GM23338 (cell line): ENCODE measurements around the gene TBC1D17. TPM values are rescaled to one million over a fixed set of nuclear protein-coding genes. Genes with fewer than 3 reads are reported as not detected.

Source experiments
- ATAC-seq: fragments of 200-7000 bp; cut with Tn5 transposase; 3 replicates; pipeline ENCODE4 v1.9.1; 2020
- DNase-seq: peaks from one replicate; pipeline ENCODE4 v3.0.0-alpha.2; 2015; ENCODE audit warnings: low spot score
- H2AFZ ChIP-seq: fragments of 200-600 bp; sonication (generic); 2 replicates; pipeline ENCODE4 v1.8.0; 2016; ENCODE audit warnings: antibody characterized with exemption, mild to moderate bottlenecking, moderate library complexity
- H3F3A ChIP-seq: fragments of 200-600 bp; sonication (generic); replicated peaks from 2 replicates; pipeline ENCODE4 v1.8.0; 2017; ENCODE audit warnings: antibody characterized with exemption, mixed run types, low read depth
- H3K27ac ChIP-seq: fragments of 200-600 bp; sonication (generic); 2 replicates; pipeline ENCODE4 v1.6.1; 2016; ENCODE audit warnings: low read depth
- H3K27me3 ChIP-seq: fragments of 200-600 bp; sonication (generic); 2 replicates; pipeline ENCODE4 v1.8.0; 2016; ENCODE audit warnings: mild to moderate bottlenecking, mixed run types, moderate library complexity; ENCODE audit not compliant: insufficient read depth
- H3K36me3 ChIP-seq: fragments of 200-600 bp; sonication (generic); 2 replicates; pipeline ENCODE4 v1.8.0; 2016; ENCODE audit warnings: mild to moderate bottlenecking; ENCODE audit not compliant: insufficient read depth
- H3K4me1 ChIP-seq: fragments of 200-600 bp; sonication (generic); 2 replicates; pipeline ENCODE4 v1.8.0; 2016; ENCODE audit warnings: mild to moderate bottlenecking, moderate library complexity; ENCODE audit not compliant: insufficient read depth
- H3K4me2 ChIP-seq: fragments of 200-600 bp; sonication (generic); 2 replicates; pipeline ENCODE4 v1.7.1; 2017; ENCODE audit warnings: mixed run types
- H3K4me3 ChIP-seq: fragments of 200-600 bp; sonication (generic); 2 replicates; pipeline ENCODE4 v1.6.1; 2016; ENCODE audit warnings: mixed run types
- H3K79me2 ChIP-seq: fragments of 200-600 bp; sonication (generic); replicated peaks from 2 replicates; pipeline ENCODE4 v1.8.0; 2017; ENCODE audit warnings: mild to moderate bottlenecking; ENCODE audit not compliant: insufficient read depth
- H3K9me2 ChIP-seq: fragments of 200-600 bp; sonication (generic); 2 replicates; pipeline ENCODE4 v1.8.0; 2017; ENCODE audit not compliant: insufficient read depth
- H4K20me1 ChIP-seq: fragments of 200-600 bp; sonication (generic); replicated peaks from 2 replicates; pipeline ENCODE4 v1.8.0; 2017; ENCODE audit warnings: mild to moderate bottlenecking; ENCODE audit not compliant: insufficient read depth
- H3K27ac Mint-ChIP-seq: 2 replicates; pipeline ENCODE4 v1.8.0; 2020; ENCODE audit warnings: inconsistent platforms, mild to moderate bottlenecking, moderate library complexity, mixed read lengths
- H3K27me3 Mint-ChIP-seq: 3 replicates; pipeline ENCODE4 v1.8.0; 2022; ENCODE audit warnings: low read depth, mild to moderate bottlenecking, moderate library complexity, mixed read lengths, inconsistent platforms; ENCODE audit not compliant: insufficient read depth, poor library complexity
- H3K36me3 Mint-ChIP-seq: 3 replicates; pipeline ENCODE4 v1.8.0; 2021; ENCODE audit warnings: low read depth, mild to moderate bottlenecking, inconsistent platforms, moderate library complexity, mixed read lengths
- H3K4me1 Mint-ChIP-seq: 3 replicates; pipeline ENCODE4 v1.8.0; 2020; ENCODE audit warnings: mild to moderate bottlenecking, inconsistent platforms, mixed read lengths
- H3K4me3 Mint-ChIP-seq: 3 replicates; pipeline ENCODE4 v1.8.0; 2021; ENCODE audit warnings: moderate library complexity, mild to moderate bottlenecking, inconsistent platforms, mixed read lengths
- H3K9me3 Mint-ChIP-seq: 3 replicates; pipeline ENCODE4 v1.8.0; 2020; ENCODE audit warnings: moderate library complexity, mild to moderate bottlenecking, inconsistent platforms, mixed read lengths
- EZH2phosphoT487 ChIP-seq: fragments of 200-600 bp; sonication (generic); IDR thresholded peaks from one replicate; pipeline ENCODE4 v1.8.1; 2018; ENCODE audit warnings: antibody characterized with exemption; ENCODE audit not compliant: unreplicated experiment
- ZNF331 ChIP-seq: fragments of 250-450 bp; sonication (Bioruptor Pico); IDR thresholded peaks from 2 replicates; pipeline ENCODE4 v1.5.0; 2020; ENCODE audit warnings: low read depth, mild to moderate bottlenecking, moderate library complexity
- ZNF462 ChIP-seq: fragments of 250-450 bp; sonication (Bioruptor Pico); IDR thresholded peaks from 2 replicates; pipeline ENCODE4 v1.5.0; 2020; ENCODE audit warnings: mild to moderate bottlenecking, moderate library complexity
- polyA plus RNA-seq: library from polyadenylated mRNA; unstranded; fragments of >200 nt; fragmentation: Nextera tagmentation; extraction: Ambion mirVana; gene quantifications from 2 replicates; pipeline ENCODE4 v1.2.1, GENCODE V29; 2016
- total RNA-seq: library from RNA; depleted of rRNA; stranded (reverse); fragments of >200 nt; shearing (Covaris generic); gene quantifications from 2 replicates; pipeline ENCODE4 v1.2.3, GENCODE V29; 2014

Gene TBC1D17
- total and polyA plus RNA-seq, 2 experiments from 2014 or later, result 19.3 to 43.1 TPM

- TF ChIP-seq ZNF462 (CRISPR knock-in tag), result no peak
Measured at GRCh38 chr19:49884109-49884508, 6.6 kb downstream of the TBC1D17 start (continued).

DNA sequence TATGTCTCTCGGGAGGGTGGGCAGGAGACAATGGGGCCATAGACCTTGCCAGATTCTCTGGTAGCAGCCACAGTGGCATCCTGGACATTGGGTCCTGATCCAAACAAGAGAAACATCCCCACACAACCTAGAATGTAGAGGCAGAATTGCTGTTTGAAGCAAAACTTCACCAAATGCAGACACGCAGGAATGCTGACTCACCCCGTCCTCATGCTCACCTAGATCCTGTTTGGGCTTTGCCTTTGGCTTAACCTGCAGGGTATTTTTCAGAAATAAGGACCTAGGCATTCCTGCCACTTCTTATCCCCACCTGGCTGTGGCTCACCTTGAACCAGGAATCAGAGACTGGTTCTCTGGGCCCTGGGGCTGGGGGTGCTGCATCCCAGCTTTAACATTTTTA is 7.3 kb downstream of the TBC1D17 start:
- Histone ChIP-seq H3K27ac (no peak overlapping the region), H3K4me2 (no peak overlapping the region), H2AFZ (no peak overlapping the region), H3F3A (peaks cover 21% of the 10 kb centered on the region; the same call in 1 of the 2 replicates), H3K27me3 (0 out of 2 replicates have a peak, but pooled peaks cover 3% of the 10 kb centered on the region), H3K4me1 (no peaks in the 10 kb centered on the region; the same call in 1 of the 2 replicates), H4K20me1 (peaks cover 8% of the 10 kb centered on the region), H3K9me2 (no peaks in the 10 kb centered on the region), H3K4me3 (no peak overlapping the region), H3K36me3 (peaks cover 30% of the 10 kb centered on the region), H3K79me2 (peaks cover 5% of the 10 kb centered on the region)
- DNase-seq (no peak), ATAC-seq (no peak)
- Mint-ChIP-seq H3K36me3 (peaks cover 71% of the 10 kb centered on the region), H3K27ac (peak overlapping the region; percentile 73), H3K4me1 (0 out of 3 replicates have a peak, but pooled peaks cover 4% of the 10 kb centered on the region), H3K4me3 (no peak overlapping the region), H3K27me3 (peaks cover 18% of the 10 kb centered on the region), H3K9me3 (peaks cover 8% of the 10 kb centered on the region; the same call in 2 of the 3 replicates)
- no peak for TF ChIP-seq ZNF462 (CRISPR knock-in tag)
- no peak for TF ChIP-seq EZH2phosphoT487
- TF ChIP-seq ZNF331 (CRISPR knock-in tag), result no peak
